ENCODE results near the gene LYRM4.

The LYRM4 gene

DNA sequence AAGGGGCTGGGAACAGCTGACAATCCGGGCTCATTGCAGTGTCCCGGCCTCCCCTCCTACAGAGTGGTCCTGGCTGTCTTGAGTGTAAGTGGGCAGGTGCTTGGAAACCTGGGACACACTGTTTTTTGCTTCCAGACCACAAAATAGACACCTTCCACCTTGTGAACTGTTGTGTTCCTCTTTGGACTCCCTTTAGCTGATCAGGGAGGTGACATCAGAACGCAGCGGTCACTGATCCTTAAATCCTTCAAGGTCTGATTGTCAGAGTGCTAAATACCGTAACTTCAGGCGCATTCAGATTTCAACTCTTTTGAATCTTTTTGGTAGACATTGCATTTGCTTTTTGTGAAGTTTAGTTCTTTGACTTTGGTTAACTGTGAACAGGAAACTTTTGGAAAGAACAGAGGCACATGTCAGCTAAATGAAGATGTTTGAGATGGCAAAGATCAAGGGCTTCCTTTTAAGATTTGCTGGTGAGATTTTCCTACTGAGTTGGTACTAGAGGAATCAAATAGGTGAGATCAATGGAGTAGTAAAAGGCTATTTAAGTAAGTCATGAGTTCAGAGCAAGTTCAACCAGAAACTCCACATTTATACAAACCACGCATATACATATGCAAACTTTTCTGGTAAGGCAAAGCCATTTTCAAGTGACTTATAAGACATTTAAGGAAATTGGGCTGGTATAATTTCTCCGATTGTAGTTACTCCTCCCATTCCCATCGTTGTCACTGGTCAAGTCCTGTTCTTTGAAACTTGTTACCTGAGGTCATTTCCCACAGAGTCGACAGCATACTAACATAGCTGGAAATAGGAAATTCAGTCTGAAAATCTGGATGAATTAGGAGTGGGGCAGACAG lies 169.3 kb downstream of the LYRM4 start:
- DNase-seq = no peak

DNA sequence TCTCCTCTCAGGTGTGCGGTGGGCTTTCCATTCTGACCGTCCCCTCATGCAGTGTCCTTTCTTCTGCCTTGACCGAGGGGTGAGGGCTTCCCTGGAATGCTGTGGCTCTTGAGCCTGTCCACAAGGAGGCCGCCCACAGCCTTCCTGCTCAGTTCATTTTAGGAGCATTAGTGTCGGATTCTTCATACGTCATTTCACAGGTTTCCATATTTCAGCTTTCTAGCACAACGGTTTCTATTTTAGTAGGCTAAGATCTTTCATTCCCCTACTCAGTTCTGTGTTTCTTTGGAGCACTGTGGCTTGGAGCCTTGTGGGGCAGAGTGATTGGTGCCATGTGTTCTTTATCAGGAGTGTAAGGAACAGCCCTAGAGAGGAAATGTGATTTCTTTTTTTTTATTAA lies 170.1 kb downstream of the LYRM4 start:
- DNase-seq = no peak

DNA sequence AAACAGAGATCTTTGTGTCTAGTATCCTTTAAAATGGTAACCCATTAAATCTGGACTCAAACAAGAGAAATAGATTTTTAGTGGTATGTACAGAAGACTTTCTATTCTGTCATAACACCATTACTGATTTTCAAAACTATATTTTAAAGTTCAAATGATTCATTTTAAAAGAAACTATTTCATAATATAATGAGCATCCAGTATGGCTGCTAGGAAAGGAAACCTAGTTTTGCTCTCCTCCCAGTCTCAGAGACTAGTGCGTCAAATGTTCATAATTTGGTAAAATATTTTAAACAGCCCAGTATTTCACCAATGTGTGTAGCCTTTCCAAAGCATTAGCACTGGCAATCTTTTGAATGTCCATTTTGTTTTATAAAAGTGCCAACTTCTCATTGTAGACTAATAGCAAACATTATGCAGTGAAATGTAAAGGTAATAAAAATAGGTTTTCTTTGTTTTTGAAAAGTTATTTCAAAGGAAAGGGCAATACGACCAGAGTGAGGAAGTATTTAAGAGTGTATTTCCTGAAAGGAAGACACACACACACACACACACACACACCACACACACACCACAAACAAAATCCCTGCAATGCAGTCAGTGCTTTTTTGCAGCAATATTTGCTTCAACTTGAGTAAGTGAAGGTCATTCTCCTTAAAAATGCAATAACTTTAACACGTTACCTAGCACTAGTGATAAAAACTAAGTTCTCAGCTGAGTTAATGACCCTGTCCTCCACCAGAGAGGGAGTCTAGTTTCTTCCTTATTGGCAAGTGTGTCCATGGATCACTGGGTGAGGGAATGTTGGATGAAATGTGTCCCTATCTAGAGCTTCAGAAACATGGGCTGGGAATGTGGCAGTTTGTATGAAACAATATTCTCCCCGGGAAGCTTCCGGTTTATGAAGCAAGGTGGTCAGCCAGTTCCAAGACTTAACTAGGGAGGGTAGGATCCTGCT lies 171.0 kb downstream of the LYRM4 start:
- DNase-seq = no peak

DNA sequence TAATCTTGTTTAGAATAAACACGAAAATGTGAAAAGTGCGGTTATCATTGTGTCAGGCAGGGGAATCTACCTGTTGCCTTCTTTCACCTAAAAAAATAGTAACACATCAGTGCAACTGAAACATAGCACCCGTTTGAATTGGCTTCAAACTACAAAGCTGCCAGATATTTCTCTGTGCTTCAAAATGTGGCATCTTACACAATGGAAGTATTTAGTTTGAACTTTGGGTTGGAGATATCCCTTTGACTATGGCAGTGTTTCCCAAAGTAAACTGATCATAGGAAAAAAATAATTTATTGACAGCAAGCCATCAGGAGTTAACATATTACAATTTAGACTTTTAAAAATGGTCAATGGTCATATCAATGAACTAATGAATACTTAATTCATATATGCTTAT lies 172.0 kb downstream of the LYRM4 start:
- DNase-seq = no peak

DNA sequence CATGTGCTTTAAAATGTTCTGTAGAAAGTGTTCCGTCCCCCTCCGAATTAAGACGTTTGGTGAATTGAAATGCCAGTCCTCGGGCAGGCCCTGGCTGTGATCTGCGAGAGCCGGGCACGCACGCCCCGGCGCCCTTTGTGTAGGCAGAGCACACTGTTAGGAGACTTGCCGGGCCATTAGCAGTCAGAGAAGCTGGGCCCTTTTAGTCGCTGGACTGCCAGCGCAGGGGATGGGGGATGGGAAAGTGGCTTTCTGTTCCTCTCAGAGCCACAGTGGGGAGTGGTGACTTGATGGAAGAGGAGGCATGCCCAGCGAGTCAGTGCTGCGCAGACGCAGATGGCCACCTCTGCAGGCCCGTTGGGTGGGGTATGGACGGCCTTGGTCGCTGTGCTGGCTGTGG lies 173.4 kb downstream of the LYRM4 start:
- peak; percentile 51 for DNase-seq

DNA sequence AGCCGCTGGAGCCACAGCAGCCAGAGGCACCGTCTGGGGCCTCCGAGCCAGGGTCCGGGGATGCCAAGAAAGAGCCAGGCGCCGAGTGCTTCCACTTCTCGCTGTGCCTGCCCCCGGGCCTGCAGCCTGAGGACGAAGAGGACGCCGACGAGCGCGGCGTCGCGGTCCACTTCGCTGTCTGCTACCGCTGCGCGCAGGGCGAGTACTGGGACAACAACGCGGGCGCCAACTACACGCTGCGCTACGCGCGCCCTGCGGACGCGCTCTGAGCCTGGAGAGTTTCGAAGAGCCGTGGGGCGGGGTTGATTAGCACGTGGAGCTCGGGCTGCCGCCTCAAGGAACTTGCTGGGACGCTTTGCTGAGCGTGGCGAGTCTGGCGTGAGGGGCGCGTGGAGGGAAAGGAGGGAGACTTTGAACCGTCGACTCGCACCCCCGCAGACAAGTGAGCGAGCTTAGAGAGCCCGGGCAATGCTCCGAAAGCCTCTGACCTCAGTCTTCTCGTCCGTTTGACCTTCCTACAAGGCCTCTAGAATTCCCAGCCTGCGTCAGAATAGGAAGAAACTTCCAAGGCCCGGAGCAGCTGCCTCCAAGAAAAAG lies 174.4 kb downstream of the LYRM4 start:
- no peak for DNase-seq

DNA sequence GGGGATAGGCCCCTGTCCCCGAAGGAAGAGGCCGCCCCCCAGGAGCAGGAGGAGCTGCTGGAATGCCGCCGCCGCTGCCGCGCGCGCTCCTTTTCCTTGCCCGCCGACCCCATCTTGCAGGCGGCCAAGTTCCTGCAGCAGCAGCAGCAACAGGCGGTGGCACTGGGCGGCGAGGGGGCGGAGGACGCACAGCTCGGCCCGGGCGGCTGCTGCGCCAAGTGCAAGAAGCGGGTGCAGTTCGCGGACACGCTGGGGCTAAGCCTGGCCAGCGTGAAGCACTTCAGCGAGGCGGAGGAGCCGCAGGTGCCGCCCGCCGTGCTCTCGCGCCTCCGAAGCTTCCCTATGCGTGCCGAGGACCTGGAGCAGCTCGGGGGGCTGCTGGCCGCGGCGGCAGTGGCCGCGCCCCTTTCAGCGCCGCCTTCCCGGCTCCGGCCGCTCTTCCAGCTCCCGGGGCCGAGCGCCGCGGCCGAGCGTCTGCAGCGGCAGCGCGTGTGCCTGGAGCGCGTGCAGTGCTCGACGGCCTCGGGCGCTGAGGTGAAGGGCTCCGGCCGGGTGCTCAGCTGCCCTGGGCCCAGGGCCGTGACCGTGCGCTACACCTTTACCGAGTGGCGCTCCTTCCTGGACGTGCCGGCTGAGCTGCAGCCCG lies 175.0 kb downstream of the LYRM4 start:
- no peak for DNase-seq

DNA sequence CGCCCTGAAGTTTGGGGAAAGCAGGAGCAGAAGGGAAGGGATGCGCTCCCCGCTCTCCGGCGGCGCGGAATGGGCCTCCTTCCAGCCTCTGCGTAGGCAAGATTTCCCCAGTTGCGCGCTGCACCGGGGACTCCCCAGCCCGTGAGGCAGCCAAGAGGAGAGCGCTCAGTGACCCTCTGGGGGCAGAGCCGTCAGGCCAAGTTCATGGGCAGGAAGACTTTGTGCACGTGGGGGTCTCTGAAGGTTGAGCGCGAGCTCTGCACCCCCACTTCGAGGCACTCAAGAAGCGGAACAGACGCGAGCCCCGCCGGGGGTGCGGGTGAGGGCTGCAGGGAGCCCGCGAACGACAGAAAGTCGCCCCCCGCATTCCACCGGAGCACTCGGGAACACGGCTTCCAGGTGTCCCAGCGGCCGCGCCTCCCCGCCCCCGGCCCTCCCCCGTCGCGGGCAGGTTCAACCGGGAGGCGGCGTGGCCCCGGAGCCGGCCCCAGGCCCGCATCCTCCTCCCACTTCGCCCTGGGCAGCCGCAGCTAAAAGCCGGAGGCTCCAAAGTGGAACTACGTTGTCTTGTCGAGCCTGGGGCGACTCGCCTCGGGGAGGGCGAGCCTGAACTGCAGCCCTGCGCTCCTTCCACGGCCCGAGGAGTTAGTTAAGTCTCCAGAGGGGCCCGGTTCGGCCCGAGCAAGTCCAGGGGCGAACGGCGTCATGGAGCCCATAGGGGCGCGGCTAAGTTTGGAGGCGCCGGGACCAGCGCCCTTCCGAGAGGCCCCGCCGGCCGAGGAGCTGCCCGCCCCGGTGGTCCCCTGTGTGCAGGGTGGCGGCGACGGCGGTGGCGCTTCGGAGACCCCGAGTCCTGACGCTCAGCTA lies 175.7 kb downstream of the LYRM4 start, which contains the start of gene PPP1R3G:
Gene PPP1R3G, plus strand, starts transcription at position 561 of the 867 bp plus-strand sequence. Its CDS starts 145 bp downstream, at position 706.
- no peak for DNase-seq

DNA sequence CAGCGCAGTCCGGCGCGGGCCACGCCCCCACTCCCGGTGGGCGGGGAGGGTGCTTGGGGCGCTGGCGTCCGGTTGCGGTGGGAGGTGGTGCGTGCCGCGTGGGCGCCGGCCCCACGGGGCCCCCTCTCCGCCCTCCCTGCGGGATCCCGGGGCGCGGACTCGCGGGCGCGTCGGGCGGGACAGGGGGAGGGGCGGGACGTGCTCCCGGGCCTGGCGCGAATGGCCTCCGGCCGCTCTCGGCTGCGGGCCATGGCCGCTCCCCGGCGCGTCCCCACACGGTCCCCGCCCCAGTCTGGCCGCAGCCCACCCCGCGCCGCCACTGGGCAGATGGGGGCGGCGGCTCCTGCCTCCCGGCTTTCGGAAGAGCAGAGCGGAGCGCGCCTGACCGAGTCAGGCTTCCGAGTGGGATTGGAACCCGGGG lies 176.4 kb downstream of the LYRM4 start:
- DNase-seq = no peak

DNA sequence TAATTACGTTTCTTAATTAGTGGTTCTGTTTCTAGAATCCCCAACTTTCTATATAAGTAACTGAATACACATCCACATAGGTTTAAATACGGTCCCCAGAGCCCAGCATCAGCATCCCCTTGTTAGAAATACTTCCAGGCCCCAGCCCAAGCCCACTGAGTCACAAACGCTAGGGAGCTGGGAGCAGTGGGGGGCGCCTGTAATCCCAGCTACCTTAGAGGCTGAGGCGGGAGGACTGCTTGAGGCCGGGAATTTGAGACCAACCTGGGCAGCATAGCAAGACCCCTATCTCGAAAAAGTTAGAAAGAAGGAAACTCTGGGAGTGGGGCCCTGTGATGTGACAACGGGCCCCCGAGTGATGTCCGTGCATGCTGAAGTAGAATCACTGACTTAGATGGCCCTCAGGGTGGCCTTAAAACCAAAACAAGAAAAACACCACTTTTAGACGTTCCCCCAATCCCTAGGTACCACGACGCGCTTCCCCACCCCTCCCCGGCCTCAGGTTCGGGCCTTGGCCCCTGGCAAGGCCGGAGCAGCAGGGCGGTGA lies 176.9 kb downstream of the LYRM4 start:
- DNase-seq = no peak

DNA sequence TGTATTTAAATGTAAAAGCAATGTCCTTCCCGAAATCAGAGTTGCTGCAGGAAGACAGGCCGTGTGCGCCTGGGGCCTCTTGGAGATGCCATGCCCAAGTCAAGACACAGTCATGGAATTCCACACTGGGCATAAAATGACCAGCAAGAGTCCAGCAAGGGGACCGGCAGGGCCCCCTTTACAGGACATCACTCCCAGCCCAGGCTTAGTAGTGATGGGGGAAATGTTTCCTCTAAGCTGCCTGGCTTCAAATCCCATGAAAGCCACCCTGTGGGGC lies 177.5 kb downstream of the LYRM4 start:
- DNase-seq = no peak

DNA sequence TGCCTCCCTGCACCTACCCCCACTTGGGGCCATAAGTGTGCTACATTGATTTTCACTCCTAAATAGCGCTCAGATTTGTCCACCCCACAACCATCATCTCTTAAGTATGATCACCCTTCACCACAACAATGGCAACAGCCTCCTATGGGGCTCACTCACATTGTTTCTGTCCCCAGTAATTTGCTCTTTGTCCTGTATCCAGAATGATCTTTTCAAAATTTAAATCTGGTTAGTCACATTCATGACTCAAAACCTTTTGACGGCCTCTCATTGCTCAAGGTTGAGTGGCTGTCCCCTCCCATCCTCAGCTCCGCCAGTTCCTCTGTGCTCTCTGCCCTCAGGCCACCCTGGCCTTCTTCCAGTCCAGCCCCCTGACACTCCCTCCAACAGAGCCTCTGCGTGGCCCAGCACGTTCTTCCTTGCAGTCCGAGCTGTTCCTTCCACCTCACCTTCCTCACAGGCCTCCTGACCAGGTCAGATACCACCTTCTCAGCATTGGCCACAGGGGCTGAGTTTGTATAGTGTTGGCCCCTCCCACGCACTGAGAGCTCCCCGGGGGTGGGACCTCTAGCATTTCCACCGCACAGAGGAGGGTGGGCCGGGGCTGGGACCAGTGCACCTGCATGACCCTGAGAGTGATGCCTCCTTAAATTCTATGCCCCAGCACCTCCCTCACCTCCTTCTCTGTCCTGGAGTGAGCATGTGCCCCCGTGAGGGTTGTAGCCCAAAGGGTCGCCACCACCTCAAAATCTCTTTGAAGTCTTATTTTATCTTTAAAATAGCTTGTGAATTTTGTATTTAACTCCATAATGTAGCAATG lies 178.1 kb downstream of the LYRM4 start:
- peak; percentile 26 for DNase-seq

DNA sequence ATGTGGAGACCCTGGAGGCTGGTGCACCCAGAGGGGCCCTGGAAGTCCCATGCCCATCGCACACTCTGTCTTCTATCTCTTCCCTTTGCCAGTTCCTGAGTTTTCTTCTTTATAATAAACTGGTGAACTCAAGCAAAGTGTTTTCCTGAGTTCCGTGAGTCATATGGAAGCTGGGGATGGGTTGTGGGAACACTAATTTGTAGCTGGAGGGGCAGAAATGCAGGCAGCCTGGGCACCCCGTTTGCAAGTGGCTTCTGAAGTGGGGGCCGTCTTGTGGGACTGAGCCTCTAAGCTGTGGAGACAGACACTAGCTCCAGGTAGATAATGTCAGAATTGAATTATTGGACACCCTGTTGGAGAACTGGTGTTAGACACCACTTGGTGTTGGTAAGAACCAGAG lies 178.8 kb downstream of the LYRM4 start:
- DNase-seq = no peak

DNA sequence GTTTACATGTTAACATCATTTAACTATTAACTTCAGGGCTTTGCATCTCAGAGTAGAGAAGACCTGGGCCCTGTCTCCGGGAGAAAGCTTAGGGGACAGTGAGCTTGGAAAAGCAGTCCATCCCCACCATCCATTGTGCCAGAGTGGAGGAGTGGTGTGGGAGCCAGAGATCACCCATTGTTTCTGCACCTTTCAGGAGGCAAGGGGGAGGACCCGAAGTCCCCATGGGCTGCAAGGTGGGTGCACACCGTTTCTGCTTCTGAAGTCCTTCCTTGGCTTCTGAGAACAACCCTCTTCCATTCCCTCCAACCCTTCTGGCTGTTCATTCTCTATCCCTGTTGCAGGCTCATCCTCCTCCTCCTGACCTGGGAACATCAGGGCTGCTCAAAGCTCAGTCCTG lies 179.6 kb downstream of the LYRM4 start:
- no peak for DNase-seq

DNA sequence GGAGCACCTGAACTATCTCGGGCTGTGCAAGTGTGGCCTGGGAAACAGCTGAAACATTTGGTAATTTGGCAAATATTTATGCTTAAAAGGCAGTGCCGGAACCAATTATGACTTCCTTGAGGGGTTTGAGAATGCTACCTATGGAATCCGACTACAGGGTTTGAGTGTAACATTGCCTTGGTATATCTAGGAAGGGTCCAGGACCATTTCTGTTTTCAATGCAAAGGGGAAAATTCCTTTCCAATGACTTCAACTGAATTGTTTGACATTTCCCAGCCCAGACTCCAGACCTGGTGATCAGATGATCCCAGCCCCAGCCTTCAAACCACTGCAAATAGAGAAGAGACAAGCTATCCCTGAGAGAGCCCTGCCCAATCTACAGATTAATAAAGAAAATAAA lies 180.2 kb downstream of the LYRM4 start:
- no peak for DNase-seq

DNA sequence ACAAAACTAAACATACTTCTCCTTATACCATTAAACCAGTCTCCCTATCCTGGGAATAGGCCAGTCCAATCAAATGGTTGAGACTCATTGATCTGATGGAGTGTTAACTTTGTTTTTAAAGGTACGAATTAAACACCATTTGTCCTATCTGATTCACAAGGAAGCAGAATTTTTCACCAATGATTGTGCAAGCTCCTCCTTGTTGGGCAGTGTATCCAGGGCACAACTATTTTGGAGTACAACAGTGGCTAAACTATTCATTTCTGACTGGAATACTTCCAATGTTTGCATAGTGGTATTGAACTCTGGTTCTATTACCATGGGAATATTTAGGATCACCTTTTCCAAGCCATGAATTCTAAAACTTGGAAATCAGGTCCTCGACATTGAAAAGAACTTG lies 181.1 kb downstream of the LYRM4 start:
- no peak for DNase-seq

DNA sequence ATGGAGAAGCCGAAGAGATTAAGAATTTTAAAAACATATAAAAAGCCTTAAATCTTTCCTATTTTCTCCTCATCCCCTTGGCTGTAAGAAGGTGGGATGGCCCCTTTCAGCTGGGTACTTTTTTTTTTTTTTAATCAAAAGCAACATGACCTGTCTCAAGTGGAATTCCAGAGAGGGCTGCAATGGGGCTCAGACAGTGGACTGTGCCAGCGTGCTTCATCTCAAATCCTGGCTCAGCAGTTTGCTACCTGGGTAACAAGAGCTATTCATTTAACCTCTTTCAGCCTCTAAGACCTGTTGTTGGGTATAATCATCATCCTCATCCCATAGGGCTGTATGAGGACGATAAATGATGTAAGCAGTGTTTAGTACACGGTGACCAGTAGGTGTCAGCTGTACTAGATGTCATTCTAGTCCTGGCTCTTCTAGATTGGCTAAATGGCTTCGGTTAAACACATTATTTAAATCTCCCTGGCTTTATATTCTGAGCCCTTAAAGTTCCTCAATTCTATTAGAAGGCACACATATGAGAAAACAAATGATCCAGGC lies 182.6 kb downstream of the LYRM4 start:
- DNase-seq = no peak

DNA sequence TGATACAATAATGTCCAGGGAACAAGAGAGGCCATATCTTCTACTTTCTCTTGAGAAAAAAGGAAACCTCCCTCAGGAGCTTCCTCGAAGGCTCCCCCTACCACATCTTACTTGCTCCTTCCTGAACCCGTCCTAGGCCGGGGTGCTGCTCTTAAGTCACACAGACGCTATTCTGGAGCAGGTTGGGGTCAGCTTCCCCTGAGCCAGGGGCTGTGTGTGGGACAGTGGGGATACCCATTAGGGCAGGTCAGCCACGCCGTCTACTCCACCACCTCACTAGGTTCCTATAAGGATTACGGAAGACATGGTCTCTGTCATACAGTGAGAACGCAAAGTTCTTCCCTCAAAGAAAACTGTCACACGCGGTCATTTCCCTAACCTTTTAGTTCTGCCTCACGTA lies 183.8 kb downstream of the LYRM4 start:
- no peak for DNase-seq

DNA sequence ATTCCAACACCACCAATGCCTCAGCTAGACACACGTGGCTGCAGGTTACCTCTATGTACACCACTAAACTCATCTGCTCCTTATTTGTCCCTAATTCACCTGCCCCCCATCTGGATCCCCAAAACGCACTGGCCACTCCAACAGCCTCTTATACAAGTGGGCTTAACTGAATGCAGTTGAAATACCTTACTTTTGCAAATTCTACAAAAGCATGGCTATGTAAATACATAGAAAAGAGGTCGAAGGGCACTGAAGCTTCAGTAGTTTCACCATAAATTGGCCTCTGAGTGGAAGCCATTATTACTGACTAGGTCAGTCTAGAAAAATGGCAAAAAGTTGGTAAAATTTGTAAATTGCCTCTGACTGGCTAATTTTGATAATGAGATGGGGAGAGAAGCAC lies 186.8 kb downstream of the LYRM4 start:
- no peak for DNase-seq

DNA sequence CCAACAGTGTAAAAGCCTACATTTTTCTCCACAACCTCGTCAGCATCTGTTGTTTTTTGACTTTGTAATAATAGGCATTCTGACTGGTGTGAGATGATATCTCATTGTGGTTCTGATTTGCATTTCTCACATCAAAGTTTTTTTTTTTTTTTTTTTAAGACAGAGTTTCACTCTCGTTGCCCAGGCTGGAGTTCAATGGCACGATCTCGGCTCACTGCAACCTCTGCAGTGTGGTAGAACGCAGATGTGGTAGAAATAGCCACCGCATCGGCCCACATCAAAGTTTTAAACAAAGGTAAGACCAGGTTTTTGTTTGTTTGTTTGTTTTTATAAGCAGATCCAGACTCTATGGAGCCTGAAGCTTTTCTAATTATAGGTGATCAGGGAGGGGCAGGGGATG lies 188.3 kb downstream of the LYRM4 start:
- DNase-seq = no peak

DNA sequence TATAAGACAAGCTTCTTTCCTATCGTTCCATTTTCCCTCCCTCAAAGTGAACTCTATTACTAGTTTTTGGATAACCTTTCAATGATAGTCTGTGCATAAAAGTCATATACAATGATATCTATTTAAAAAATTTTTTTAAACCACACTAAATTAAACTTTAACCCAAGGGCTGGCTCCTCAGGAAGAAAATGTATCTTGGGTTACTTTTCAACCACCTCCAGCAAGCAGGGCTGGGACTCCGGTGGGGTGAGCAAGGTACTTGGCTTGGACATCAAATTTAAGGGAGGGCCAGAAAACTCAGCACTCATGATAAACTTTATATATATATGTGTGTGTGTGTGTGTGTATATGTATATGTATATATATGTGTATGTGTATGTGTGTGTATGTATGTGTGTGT lies 189.5 kb downstream of the LYRM4 start:
- no peak for DNase-seq
